HG03196 (cell line): ENCODE measurements around the gene LYST.
"Not testable (repeated sequence)": the region's sequence is repeated elsewhere in the genome, so short reads cannot be mapped to it uniquely, and the experiment has no call there.

Experiments used
- ATAC-seq: cut with Tn5 transposase; IDR thresholded peaks from one replicate; pipeline ENCODE4 v1.9.1; 2021; ENCODE audit not compliant: unreplicated experiment

The LYST gene

GRCh38 chr1:235670157-235670776 is 196.4 kb downstream of the LYST start:
- ATAC-seq, result no peak

DNA sequence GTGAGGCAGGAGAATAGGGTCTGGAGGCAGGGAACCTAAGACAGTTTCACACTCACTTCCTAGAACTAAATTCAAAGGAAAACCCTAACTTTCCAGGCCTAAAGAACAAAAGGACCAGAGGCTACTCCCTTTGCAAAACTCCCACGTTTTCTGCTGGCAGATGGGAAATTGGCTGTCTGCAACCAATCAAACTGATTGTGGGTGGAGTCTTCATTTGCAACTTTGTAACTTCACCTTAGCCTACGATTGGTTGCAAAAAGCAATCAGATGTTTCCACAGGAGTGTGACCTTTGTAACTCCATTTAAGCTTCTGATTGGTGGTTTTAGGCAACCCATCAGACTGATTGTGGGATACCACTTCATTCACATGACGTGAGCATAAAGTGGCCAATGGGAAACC is 197.4 kb downstream of the LYST start:
- no peak for ATAC-seq

GRCh38 chr1:235663628-235664027 is 203.1 kb downstream of the LYST start:
- no peak for ATAC-seq

- ATAC-seq, result no peak
Measured at GRCh38 chr1:235661568-235661967, 205.1 kb downstream of the LYST start.

DNA sequence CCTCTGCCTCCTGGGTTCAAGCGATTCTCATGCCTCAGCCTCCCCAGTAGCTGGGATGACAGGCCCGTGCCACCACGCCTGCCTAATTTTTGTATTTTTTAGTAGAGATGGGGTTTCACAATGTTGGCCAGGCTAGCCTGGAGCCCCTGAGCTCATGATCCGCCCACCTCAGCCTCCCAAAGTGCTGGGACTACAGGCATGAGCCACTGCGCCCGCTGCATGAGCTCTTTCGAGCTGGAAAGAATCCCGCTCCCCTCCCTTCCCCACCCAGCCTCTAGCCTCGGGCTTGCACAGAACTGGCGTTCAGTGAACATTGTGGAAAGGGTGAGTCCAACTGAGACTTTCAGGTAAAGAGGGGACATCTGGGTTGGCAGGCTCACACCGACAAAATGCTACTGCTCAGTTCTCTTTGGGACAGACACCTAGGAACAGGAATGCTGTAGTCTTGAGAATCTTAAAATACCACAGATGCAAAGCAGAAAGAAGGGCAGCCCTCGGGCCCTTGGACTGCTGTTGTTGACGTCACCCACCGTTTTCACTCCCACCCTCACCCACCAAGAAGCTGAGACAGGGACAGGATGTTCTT is 207.4 kb downstream of the LYST start:
- ATAC-seq, result no peak

GRCh38 chr1:235657747-235658526 is 208.8 kb downstream of the LYST start:
- no peak for ATAC-seq

DNA sequence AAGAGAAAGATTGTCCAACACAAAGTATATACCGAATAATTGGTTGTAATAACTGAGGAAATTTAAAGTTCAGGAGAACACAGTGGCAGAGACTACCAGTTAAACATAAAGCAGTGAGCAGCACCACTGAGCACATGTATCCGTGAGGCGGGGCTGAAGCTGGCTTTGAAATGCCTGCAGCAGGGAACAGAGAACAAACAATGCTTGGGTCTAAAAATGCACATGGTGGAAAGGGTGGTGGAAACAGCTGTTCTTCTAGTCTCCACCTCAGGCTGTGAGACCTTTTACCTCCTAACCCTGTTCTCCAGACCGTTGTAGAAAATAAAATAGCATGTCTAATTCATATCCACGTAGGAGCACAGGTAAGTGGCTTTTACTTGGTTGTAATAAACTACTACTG is 209.4 kb downstream of the LYST start:
- no peak for ATAC-seq

- ATAC-seq, result no peak
Measured at GRCh38 chr1:235652364-235652763, 214.3 kb downstream of the LYST start.

GRCh38 chr1:235651170-235651806 is 215.4 kb downstream of the LYST start:
- ATAC-seq, result no peak

- no peak for ATAC-seq
Measured at GRCh38 chr1:235650341-235651169, 216.2 kb downstream of the LYST start.

- no peak for ATAC-seq
Measured at GRCh38 chr1:235649368-235650163, 217.1 kb downstream of the LYST start, which contains the start of gene GNG4. TSS of gene GNG4 (minus strand) at chr1:235649784. CDS start at chr1:235583838, 65,946 bp downstream.

DNA sequence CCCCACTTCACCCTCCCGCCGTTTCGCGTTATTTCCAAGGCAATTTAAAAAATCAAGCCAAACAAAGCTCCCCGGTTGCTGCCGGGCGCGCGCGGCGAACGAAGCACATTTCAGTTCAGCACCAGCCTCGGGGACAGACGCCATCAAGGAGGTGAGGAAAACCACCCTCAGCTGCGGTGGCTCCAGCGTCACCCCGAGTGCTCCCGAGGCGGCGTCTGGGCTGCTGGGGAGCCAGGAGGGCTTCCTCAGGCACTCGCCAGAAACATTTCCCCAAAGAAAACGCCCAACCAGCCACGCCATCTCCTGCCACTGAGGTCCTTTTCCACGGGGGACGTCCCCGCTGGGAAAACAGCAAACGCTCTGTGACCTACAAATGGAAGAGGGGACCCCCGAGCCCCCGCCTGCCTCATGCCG is 217.7 kb downstream of the LYST start:
- ATAC-seq, result no peak

DNA sequence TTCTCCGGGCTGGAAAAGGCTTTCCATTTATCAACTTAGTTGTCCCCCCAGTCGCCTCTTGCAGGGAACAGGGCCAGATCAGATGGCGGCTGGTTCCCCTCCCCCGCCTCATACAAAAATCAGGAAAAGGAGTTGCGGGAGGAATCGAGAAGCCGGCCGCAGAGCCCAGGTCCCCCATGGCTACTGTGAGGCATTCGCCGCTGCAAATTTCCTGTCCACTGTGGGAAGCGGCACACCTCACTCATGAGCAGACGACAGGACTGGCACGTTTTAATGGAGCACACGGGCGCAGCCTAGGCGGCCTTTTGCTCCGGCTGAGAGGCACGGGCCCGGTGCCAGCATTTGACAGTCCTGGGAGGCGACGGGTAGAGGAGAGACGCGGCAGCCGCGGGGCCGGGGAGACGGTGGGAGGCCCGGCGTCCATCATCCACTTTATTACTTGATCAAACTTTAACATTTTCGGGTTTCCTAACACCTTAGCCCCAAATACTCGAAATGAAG is 218.2 kb downstream of the LYST start:
- ATAC-seq, result no peak

- not testable (repeated sequence) for ATAC-seq
Measured at GRCh38 chr1:235647537-235647936, 219.2 kb downstream of the LYST start.

GRCh38 chr1:235646463-235646862 is 220.2 kb downstream of the LYST start:
- ATAC-seq, result no peak

DNA sequence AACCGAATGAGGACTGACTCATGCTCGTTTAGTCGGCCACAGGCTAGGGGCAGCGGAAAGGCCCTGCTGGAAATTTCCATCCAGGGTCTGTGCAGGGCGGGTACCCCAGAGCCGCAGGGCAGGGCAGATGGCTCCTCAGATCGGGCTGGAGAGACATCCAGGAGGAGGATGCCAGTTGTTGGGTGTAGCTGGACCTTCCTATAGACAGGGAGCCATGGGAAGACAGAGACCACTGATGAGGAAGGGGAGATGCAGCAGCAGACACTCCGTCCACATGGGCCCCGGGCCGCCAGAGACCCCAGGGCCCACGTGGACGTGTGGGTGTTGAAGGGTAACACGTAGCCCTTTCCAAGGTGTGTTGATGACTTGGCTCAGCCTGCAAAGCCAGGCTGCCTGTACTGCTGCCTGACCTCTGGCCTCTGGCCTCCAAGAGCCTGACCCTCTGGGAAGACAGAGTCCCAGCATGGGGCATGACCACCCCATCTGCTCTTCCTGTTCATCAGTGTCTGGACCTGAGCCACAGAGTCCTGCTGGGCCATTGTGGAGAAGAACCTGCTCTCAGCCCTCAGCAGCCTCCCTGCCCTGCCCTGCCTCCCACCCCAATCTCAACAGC is 221.9 kb downstream of the LYST start:
- ATAC-seq, result no peak

DNA sequence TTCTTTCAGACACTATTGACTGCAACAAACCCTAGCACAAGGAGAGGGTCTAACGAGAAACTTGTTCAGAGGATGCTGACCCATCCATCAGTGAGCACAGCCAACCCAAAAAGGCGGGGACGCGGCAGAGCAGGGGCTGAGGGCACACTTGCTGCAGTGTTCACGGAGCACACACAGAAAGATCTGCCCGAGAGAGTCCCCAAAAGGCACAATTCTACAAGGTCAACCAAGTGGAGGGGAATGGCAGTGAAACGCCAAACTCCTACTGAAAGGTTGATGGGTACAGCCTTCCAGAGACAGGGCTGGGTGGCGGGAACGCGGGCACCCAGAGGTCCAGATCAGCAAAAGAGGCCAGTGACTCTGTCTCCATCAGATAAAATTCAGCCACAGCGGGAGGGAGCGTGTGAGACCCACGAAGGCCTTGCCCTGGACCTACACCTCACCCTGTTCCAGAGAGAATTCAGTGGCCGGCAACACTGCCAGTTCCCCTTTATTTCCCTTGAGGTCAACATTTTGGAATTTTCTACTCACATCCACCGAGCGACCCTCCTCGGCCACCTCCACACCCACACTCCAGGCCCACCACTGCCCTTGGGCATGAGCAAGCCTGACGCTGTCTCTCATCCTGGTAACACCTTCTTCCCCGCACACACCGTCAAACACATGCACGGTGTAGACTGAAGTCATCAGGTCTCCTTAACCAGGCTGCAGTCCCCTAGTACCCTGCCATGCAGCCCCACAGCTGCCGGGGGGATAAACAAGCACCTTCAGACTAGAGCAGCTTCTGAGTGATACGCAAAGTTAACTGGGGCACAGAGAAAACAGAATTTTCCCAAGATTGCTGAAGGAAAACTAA is 222.6 kb downstream of the LYST start:
- ATAC-seq, result no peak

- ATAC-seq, result no peak
Measured at GRCh38 chr1:235642943-235643371, 223.7 kb downstream of the LYST start.
